Stimulated activated CD4-positive, alpha-beta T cell treated with anti-CD3 and anti-CD28 coated beads, Interleukin-4, amount 100 ng/mL, for 1 hour (primary cell): ENCODE data around the gene NTSR2.

Source experiments
- DNase-seq: peaks from one replicate; pipeline ENCODE4 v3.0.0-alpha.2; 2020

Gene NTSR2

DNA sequence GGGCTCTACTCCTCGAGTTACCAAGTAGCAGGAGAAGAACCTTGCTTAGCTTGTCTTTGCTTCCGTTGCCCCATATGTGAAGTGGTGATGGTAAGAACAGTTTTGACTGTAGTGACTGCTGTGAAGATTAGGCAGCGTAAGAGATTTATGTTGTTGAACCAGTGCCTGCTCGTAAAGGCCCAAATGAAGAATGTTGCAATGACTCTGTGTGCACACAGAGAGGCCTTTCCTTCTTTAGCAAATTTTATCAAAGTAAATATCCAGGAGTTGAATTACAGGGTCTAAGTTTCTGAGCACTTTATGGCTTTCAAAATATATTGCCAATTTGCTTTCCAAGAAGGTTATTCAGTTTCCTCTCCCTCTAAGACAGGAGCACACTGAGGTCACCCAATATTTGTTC is 14.5 kb downstream of the NTSR2 start:
- no peak for DNase-seq

- no peak for DNase-seq
Measured at GRCh38 chr2:11652553-11652952, 17.4 kb downstream of the NTSR2 start.

- no peak for DNase-seq
Measured at GRCh38 chr2:11651856-11652548, 18.0 kb downstream of the NTSR2 start.

- no peak for DNase-seq
Measured at GRCh38 chr2:11649093-11649492, 20.9 kb downstream of the NTSR2 start.

DNA sequence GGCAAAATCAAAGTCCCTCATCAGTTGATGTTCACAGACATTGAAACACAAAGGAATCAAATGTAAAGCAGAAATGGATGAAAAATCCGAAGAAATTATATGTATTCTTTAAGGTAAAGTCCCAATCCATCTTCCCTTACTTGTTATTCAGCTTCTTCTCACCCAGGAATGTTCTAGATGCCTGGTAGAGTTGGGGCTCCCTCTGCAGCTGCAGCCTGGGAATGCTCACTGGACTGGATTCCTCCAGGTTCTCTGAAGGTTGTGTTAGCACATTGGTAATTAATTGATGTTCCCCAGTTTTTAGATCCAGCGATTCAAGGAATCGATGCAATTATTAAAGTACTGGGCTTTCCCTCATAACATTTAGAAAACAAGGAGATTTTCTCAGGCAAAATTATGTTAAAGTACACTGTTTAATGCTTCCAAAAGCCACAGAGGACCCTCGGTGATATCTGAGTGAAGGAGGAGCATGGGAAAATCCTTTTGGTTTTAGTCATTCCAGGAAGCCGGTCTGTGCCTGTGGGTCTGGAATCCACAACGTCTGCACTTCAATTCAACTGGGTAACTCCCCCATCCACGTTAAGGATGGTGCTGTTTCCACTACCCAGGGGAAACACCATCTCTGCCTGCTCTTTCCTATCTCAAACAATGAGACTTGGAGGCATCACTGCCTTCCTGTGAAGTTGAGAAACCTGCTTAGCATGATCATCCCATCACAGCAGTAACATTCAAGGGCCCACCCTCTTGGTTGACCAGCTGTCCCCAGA is 22.0 kb downstream of the NTSR2 start:
- DNase-seq, result no peak

DNA sequence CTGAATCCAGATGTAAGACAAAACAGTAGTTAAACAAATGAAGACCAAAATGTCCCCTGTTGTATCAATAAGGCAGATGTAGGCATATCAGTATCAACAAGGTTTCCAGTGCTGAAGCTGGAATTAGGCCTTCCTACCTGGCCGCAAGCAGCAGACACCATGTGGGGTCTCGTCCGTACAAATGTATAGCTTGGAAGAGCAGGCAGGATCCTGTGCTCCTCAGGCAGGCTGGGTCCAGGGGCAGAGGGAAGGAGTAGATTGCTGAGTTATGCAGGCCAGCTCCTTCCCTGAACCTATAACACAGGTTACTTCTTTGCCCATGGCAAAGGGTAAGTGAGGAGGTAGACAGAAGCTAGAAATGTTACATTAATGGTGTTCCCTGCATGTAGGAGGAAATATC is 23.5 kb downstream of the NTSR2 start:
- DNase-seq, result no peak

DNA sequence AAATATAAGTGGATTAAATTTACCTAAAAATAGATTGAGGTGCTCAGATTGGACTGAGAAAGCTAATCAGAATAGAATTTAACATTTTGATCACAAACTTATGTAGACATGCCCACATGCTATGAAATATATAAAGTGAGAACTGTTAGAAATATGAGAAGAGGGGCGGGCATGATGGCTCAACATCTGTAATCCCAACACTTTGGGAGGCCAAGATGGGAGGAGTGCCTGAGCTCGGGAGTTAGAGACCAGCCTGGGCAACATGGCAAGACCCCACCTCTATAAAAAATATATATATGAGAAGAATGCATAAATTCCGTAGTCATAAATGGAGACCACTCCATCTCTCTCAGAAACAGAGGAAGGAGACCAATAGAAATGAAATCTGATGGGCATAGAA is 25.7 kb downstream of the NTSR2 start:
- DNase-seq, result no peak

GRCh38 chr2:11642972-11643371 is 27.0 kb downstream of the NTSR2 start:
- no peak for DNase-seq

- DNase-seq, result no peak
Measured at GRCh38 chr2:11640132-11640531, 29.9 kb downstream of the NTSR2 start.

DNA sequence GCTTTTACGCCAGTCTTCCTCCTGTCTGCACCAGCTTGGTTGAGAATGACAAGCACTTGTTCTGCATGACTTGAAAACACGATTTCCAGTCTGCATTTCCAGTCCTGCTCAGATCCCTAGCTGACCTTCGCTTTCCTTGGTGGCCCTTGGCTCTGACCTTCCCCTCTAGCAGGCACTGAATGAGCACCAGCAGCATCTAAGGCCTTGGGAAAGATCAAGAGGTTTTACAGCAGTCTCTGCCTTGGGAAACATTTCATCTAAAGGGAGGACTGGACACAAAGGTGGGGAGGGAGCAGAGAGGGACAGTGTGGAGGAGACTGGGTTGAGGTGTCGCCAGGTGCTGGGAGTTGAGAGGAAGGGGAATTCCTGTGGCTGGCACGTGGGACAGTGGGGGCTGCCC is 30.5 kb downstream of the NTSR2 start:
- DNase-seq, result no peak

GRCh38 chr2:11637546-11637945 is 32.4 kb downstream of the NTSR2 start:
- DNase-seq, result no peak

DNA sequence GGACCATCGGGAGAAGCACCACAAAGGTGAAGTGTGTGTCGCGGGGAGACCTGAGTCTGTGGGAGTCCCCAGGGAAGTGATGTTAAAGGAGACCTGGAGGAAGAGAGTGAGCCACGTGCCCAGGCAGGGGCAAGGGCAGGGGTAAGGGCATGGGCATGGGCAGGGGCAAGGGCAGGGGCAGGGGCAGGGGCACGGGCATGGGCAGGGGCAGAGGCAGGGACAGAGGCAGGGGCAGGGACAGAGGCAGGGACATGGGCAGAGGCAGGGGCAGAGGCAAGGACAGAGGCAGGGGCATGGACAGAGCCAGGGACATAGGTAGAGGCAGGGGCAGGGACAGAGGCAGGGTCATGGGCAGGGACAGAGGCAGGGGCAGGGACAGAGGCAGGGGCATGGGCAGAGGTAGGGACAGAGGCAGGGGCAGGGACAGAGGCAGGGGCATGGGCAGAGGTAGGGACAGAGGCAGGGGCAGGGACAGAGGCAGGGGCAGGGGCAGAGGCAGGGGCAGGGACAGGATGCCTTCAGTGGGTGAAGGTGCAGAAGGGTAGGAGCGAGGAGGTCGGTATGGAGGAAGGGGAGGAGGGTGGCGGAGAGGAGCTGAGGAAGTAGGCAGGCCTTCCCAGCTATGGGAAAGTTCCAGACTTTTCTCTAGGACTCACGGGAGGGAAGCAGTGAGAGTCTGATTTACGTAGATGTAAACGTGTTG is 33.3 kb downstream of the NTSR2 start:
- DNase-seq, result no peak

DNA sequence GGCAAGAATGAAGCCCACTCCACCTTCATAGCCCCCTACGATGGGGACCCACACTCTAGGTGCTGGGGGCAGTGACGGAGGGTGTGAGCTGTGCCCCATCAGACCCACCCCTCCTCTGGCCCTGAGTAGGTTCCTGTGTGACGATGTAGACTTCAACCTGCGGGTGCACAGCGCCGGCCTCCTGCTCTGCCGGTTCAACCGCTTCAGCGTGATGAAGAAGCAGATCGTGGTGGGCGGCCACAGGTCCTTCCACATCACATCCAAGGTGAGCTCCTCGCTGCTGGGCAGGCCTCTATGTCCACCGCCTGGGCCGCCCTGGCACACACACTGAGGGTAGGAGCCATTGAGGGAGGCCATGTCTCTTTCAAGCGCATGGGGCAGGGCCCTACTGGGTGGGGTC is 34.9 kb downstream of the NTSR2 start:
- DNase-seq, result no peak

GRCh38 chr2:11634584-11634983 is 35.4 kb downstream of the NTSR2 start:
- no peak for DNase-seq

- DNase-seq, result no peak
Measured at GRCh38 chr2:11633923-11634478, 36.0 kb downstream of the NTSR2 start.

GRCh38 chr2:11631462-11631861 is 38.5 kb downstream of the NTSR2 start:
- no peak for DNase-seq

- DNase-seq, result no peak
Measured at GRCh38 chr2:11630855-11631254, 39.1 kb downstream of the NTSR2 start.

- no peak for DNase-seq
Measured at GRCh38 chr2:11629851-11630250, 40.1 kb downstream of the NTSR2 start.

GRCh38 chr2:11629215-11629614 is 40.8 kb downstream of the NTSR2 start:
- DNase-seq, result no peak

DNA sequence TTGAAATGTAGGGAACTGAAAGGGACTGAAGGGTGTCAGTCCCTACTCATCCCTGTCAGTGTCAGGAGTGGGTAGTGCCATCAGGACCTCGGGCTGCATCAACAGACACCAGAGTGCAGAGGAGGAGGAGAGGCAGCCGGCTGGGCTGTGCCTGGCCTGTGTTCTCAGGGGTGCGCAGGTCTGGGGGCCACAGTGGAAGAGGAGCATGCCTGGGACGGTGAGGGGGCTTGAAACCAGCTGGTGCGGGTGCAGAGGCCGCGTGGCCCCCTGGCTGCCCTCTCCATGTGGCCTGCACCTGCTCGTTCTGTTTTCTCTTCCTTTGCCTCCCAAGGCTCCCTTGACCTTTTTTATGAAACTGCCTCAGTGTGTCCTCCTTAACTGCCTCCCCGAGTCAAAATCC is 41.3 kb downstream of the NTSR2 start:
- DNase-seq, result no peak

- DNase-seq, result no peak
Measured at GRCh38 chr2:11625671-11626070, 44.3 kb downstream of the NTSR2 start.

DNA sequence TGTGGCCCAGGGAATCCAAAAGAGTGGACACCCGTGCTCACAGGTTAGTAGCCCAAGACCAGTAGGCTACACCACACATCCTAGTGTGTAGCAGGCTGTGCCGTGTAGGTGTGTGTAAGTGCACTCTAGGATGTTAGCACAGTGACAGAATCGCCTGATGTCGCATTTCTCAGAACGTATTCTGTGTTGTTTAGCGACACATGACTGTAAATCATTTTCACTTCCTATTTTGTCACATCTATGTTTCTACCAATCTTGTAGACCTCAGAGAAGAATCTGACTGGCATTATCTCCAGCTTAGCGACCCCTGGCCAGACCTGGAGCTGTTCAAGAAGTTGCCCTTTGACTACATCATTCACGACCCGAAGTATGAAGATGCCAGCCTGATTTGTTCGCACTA is 45.1 kb downstream of the NTSR2 start:
- DNase-seq, result no peak

- no peak for DNase-seq
Measured at GRCh38 chr2:11622611-11623010, 47.4 kb downstream of the NTSR2 start.

- DNase-seq, result no peak
Measured at GRCh38 chr2:11621410-11621809, 48.6 kb downstream of the NTSR2 start.
